Lung (tissue), 12 donors: Measurements from ENCODE around the gene C7orf25. TPM values are rescaled to one million over a fixed set of nuclear protein-coding genes. Genes with fewer than 3 reads are reported as not detected.

Source experiments
- ATAC-seq: fragments of 200-7000 bp; cut with Tn5 transposase; one replicate; pipeline ENCODE4 v1.9.1; 2020; ENCODE audit warnings: moderate number of reproducible peaks; ENCODE audit not compliant: insufficient read depth, low FRiP score
- DNase-seq, 3 donors: peaks; one replicate each; pipeline ENCODE4 v3.0.0-alpha.2; 2013 to 2017
- H3K27ac ChIP-seq, 2 donors: one replicate each; pipeline ENCODE4 v1.5.1; 2013; ENCODE audit warnings: mild to moderate bottlenecking in 2 of 2, moderate library complexity in 2 of 2, control low read depth in 1 of 2, inconsistent platforms in 1 of 2, low read depth in 1 of 2, low read length in 1 of 2
- H3K27me3 ChIP-seq, 3 donors: one replicate each; pipeline ENCODE4 v1.5.1; 2013; ENCODE audit warnings: low read length in 2 of 3; ENCODE audit not compliant: control insufficient read depth in 3 of 3, insufficient read depth in 3 of 3
- H3K36me3 ChIP-seq, 4 donors: one replicate each; pipeline ENCODE4 v1.5.1; 2013; ENCODE audit warnings: low read length in 4 of 4, mild to moderate bottlenecking in 1 of 4, moderate library complexity in 1 of 4; ENCODE audit not compliant: control insufficient read depth in 4 of 4, insufficient read depth in 4 of 4
- H3K4me1 ChIP-seq, 5 donors: one replicate each; pipeline ENCODE4 v1.5.1; 2013; ENCODE audit warnings: low read length in 5 of 5, mild to moderate bottlenecking in 2 of 5, moderate library complexity in 1 of 5; ENCODE audit not compliant: control insufficient read depth in 5 of 5, insufficient read depth in 5 of 5
- H3K4me3 ChIP-seq: one replicate; pipeline ENCODE4 v1.5.1; 2013; ENCODE audit warnings: mild to moderate bottlenecking, control low read depth, moderate library complexity
- H3K9ac ChIP-seq, 2 donors: one replicate each; pipeline ENCODE4 v1.5.1; 2013; ENCODE audit warnings: low read length in 2 of 2, control low read depth in 1 of 2; ENCODE audit not compliant: insufficient read depth in 1 of 2
- H3K9me3 ChIP-seq, 4 donors: one replicate each; pipeline ENCODE4 v1.5.1; 2013; ENCODE audit warnings: low read length in 3 of 4, mild to moderate bottlenecking in 1 of 4, moderate library complexity in 1 of 4; ENCODE audit not compliant: control insufficient read depth in 4 of 4, insufficient read depth in 3 of 4
- CTCF ChIP-seq: IDR thresholded peaks from 2 replicates; pipeline ENCODE4 v1.5.1; 2012; ENCODE audit warnings: mild to moderate bottlenecking; ENCODE audit errors: control extremely low read depth, extremely low read depth
- WGBS, 2 donors: extraction: QIAGEN DNeasy Blood & Tissue Kit; methylation state at CpG; one replicate each; pipeline ENCODE4 v1.1.7; 2013; 5-methylcytosine and 5-hydroxymethylcytosine counted together
- polyA plus RNA-seq, 2 donors: library from polyadenylated mRNA; stranded (reverse); fragments of 200-250 nt; gene quantifications; one replicate each; pipeline ENCODE4 v1.2.1, GENCODE V29; 2013
- total RNA-seq, 2 donors: library from RNA; depleted of rRNA in 1 of 2; stranded (reverse); fragments of >200 nt in 1 of 2; gene quantifications; one replicate each; pipeline ENCODE4 v1.2.1, GENCODE V29; 2014 to 2021
- donor health status: control.
- donor health status: control.
- donor health status: Bipolar disorder and iron deficiency.
- donor health status: healthy.
- donor health status: DM: yes; HTN: yes; CAD: no.

Gene C7orf25
- total and polyA plus RNA-seq, 4 donors: 5.6 to 10.2 (median 6.2) TPM

GRCh38 chr7:42910306-42910705, 1.6 kb downstream of the C7orf25 start:
- no peaks in the 10 kb centered on the region for H3K9me3 ChIP-seq
- H3K4me1 ChIP-seq: peaks cover 0 to 18% (median 11%) of the 10 kb centered on the region in 5 donors
- ATAC-seq (no peak), DNase-seq (no peak)
- H3K27ac ChIP-seq: no peak overlapping the region
- no peak overlapping the region for H3K4me3 ChIP-seq
- 91 to 96% methylated on average over 2 of the region's 2 CpGs for WGBS, 2 donors
- no peak overlapping the region for H3K9ac ChIP-seq
- no peak for TF ChIP-seq CTCF
- peaks cover 0 to 5% (median 0%) of the 10 kb centered on the region in 4 donors for H3K36me3 ChIP-seq
- H3K27me3 ChIP-seq: no peaks in the 10 kb centered on the region

GRCh38 chr7:42907316-42907715, 4.6 kb downstream of the C7orf25 start:
- ATAC-seq: no peak
- no peaks in the 10 kb centered on the region for H3K27me3 ChIP-seq
- no peak for DNase-seq

GRCh38 chr7:42906181-42906580, 5.7 kb downstream of the C7orf25 start:
- H3K9ac ChIP-seq: no peak overlapping the region
- DNase-seq: no peak
- no peaks in the 10 kb centered on the region for H3K9me3 ChIP-seq
- ATAC-seq: no peak
- TF ChIP-seq CTCF: no peak
- WGBS, 2 donors: 100% methylated on average over 1 of the region's 1 CpG
- peaks cover 0 to 5% (median 0%) of the 10 kb centered on the region in 4 donors for H3K36me3 ChIP-seq
- no peak overlapping the region for H3K27ac ChIP-seq
- no peak overlapping the region for H3K4me3 ChIP-seq
- no peaks in the 10 kb centered on the region for H3K27me3 ChIP-seq
- H3K4me1 ChIP-seq: peaks cover 0 to 11% (median 5%) of the 10 kb centered on the region in 5 donors

More at GRCh38 chr7:42907316-42907715, 4.6 kb downstream of the C7orf25 start:
- H3K9me3 ChIP-seq: no peaks in the 10 kb centered on the region
- TF ChIP-seq CTCF: no peak
- no peak overlapping the region for H3K4me3 ChIP-seq
- H3K4me1 ChIP-seq: peaks cover 0 to 14% (median 8%) of the 10 kb centered on the region in 5 donors
- H3K9ac ChIP-seq: no peak overlapping the region
- no peak overlapping the region for H3K27ac ChIP-seq
- H3K36me3 ChIP-seq: peaks cover 0 to 5% (median 0%) of the 10 kb centered on the region in 4 donors

- no peaks in the 10 kb centered on the region for H3K27me3 ChIP-seq
- H3K4me3 ChIP-seq: no peak overlapping the region
- 37 to 60% methylated on average over 3 of the region's 3 CpGs for WGBS, 2 donors
- no peak for DNase-seq
- no peaks in the 10 kb centered on the region for H3K9me3 ChIP-seq
- H3K9ac ChIP-seq: no peak overlapping the region
- no peak overlapping the region for H3K27ac ChIP-seq
- H3K36me3 ChIP-seq: no peaks in the 10 kb centered on the region
- no peaks in the 10 kb centered on the region for H3K4me1 ChIP-seq
- TF ChIP-seq CTCF: no peak
- ATAC-seq: no peak
These were observed 9.5 kb downstream of the C7orf25 start for GRCh38 chr7:42902331-42902730.
